Neural progenitor cell (in vitro differentiated cells): ENCODE data around the gene KLHL41. TPM values are rescaled to one million over a fixed set of nuclear protein-coding genes. Genes with fewer than 3 reads are reported as not detected.
"Not testable (repeated sequence)": the region's sequence is repeated elsewhere in the genome, so short reads cannot be mapped to it uniquely, and the experiment has no call there.

ENCODE experiments used
- DNase-seq: peaks from one replicate; pipeline ENCODE4 v3.0.0-alpha.2; 2016; ENCODE audit warnings: low spot score
- H2AFZ ChIP-seq: fragments of 200-600 bp; sonication (generic); replicated peaks from 2 replicates; pipeline ENCODE4 v1.6.1; 2016; ENCODE audit warnings: antibody characterized with exemption
- H3F3A ChIP-seq: fragments of 200-600 bp; sonication (generic); 2 replicates; pipeline ENCODE4 v1.6.1; 2016; ENCODE audit warnings: antibody characterized with exemption, low read depth
- H3K27ac ChIP-seq: fragments of 200-600 bp; sonication (generic); 2 replicates; pipeline ENCODE4 v1.5.1; 2016; ENCODE audit warnings: mild to moderate bottlenecking
- H3K27me3 ChIP-seq: fragments of 200-600 bp; sonication (generic); 2 replicates; pipeline ENCODE4 v1.6.1; 2016; ENCODE audit warnings: mild to moderate bottlenecking, moderate library complexity
- H3K36me3 ChIP-seq: fragments of 200-600 bp; sonication (generic); 2 replicates; pipeline ENCODE4 v1.5.1; 2016
- H3K4me1 ChIP-seq: fragments of 200-600 bp; sonication (generic); 2 replicates; pipeline ENCODE4 v1.6.1; 2016; ENCODE audit warnings: mixed run types
- H3K4me2 ChIP-seq: fragments of 200-600 bp; sonication (generic); 2 replicates; pipeline ENCODE4 v1.6.1; 2016
- H3K4me3 ChIP-seq: fragments of 200-600 bp; sonication (generic); 2 replicates; pipeline ENCODE4 v1.5.1; 2016
- H3K79me2 ChIP-seq: fragments of 200-600 bp; sonication (generic); 2 replicates; pipeline ENCODE4 v1.6.1; 2016; ENCODE audit warnings: low read depth
- H3K9ac ChIP-seq: fragments of 200-600 bp; sonication (generic); 2 replicates; pipeline ENCODE4 v1.6.1; 2016
- H3K9me3 ChIP-seq: fragments of 200-600 bp; sonication (generic); 2 replicates; pipeline ENCODE4 v1.5.1; 2016; ENCODE audit warnings: low read depth
- H4K20me1 ChIP-seq: fragments of 200-600 bp; sonication (generic); 2 replicates; pipeline ENCODE4 v1.6.1; 2016; ENCODE audit warnings: low read depth
- H3K27ac Mint-ChIP-seq: 3 replicates; pipeline ENCODE4 v1.8.0; 2021; ENCODE audit warnings: mixed read lengths
- H3K27me3 Mint-ChIP-seq: 2 replicates; pipeline ENCODE4 v1.8.0; 2022; ENCODE audit warnings: low read depth, mild to moderate bottlenecking, inconsistent platforms, moderate library complexity, mixed read lengths; ENCODE audit not compliant: insufficient read depth
- H3K36me3 Mint-ChIP-seq: 3 replicates; pipeline ENCODE4 v1.8.0; 2021; ENCODE audit warnings: mixed read lengths
- H3K4me1 Mint-ChIP-seq: 3 replicates; pipeline ENCODE4 v1.8.0; 2021; ENCODE audit warnings: mixed read lengths
- H3K4me3 Mint-ChIP-seq: 3 replicates; pipeline ENCODE4 v1.8.0; 2021; ENCODE audit warnings: mild to moderate bottlenecking, moderate library complexity, mixed read lengths
- H3K9me3 Mint-ChIP-seq: 3 replicates; pipeline ENCODE4 v1.8.0; 2020; ENCODE audit warnings: mixed read lengths
- EZH2 ChIP-seq: fragments of 200-600 bp; sonication (generic); IDR thresholded peaks from 2 replicates; pipeline ENCODE4 v1.6.1; 2017; ENCODE audit warnings: antibody characterized with exemption, mild to moderate bottlenecking, moderate library complexity
- EZH2phosphoT487 ChIP-seq: fragments of 200-600 bp; sonication (generic); IDR thresholded peaks from 2 replicates; pipeline ENCODE4 v1.6.1; 2017; ENCODE audit warnings: antibody characterized with exemption
- total RNA-seq: library from RNA; depleted of rRNA; stranded (reverse); fragments of >200 nt; gene quantifications from 2 replicates; pipeline ENCODE4 v1.2.3, GENCODE V29; 2015; ENCODE audit warnings: low replicate concordance
- TF ChIP-seq, protein P1 (sequence below): fragments of 200-600 bp; sonication (generic); IDR thresholded peaks from 2 replicates; pipeline ENCODE4 v1.5.1; 2017; ENCODE audit warnings: antibody characterized with exemption, mild to moderate bottlenecking

The KLHL41 gene
- total RNA-seq, 1 donor from 2014 or later: 0.06 TPM

DNA sequence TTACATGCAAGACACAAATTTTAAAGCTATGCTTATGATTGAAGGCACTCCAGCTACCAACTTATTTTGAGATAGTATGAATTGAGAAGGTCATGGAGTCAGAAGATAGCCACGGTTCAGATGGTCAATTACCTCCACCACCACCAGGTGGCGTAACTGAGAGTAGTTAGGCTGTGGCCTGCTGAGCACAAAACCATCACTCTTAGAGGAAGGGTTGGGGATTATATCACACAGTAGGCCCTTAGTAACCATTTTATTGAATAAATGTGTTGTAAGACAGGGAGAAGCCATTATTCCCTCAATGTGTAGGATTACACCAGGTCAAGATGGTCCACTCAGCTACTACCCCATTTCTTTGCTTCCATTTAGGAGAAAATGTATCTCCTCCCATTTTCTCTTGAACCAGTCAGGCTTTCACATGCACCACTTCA is 18.8 kb downstream of the KLHL41 start:
- Histone ChIP-seq H3K9me3 (no peaks in the 10 kb centered on the region), H3K36me3 (peaks cover 7% of the 10 kb centered on the region), H3K4me2 (no peak overlapping the region), H3K4me3 (no peak overlapping the region), H3K9ac (no peak overlapping the region), H3K27me3 (no peaks in the 10 kb centered on the region), H3F3A (peaks cover 4% of the 10 kb centered on the region), H3K4me1 (no peaks in the 10 kb centered on the region), H3K79me2 (no peaks in the 10 kb centered on the region), H3K27ac (no peak overlapping the region), H2AFZ (no peak overlapping the region), H4K20me1 (peaks cover 3% of the 10 kb centered on the region)
- TF ChIP-seq EZH2phosphoT487: no peak
- TF ChIP-seq, protein P1, sequence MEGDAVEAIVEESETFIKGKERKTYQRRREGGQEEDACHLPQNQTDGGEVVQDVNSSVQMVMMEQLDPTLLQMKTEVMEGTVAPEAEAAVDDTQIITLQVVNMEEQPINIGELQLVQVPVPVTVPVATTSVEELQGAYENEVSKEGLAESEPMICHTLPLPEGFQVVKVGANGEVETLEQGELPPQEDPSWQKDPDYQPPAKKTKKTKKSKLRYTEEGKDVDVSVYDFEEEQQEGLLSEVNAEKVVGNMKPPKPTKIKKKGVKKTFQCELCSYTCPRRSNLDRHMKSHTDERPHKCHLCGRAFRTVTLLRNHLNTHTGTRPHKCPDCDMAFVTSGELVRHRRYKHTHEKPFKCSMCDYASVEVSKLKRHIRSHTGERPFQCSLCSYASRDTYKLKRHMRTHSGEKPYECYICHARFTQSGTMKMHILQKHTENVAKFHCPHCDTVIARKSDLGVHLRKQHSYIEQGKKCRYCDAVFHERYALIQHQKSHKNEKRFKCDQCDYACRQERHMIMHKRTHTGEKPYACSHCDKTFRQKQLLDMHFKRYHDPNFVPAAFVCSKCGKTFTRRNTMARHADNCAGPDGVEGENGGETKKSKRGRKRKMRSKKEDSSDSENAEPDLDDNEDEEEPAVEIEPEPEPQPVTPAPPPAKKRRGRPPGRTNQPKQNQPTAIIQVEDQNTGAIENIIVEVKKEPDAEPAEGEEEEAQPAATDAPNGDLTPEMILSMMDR: peak; percentile 96
- no peak for TF ChIP-seq EZH2
- Mint-ChIP-seq H3K27ac (no peak overlapping the region), H3K9me3 (no peaks in the 10 kb centered on the region), H3K4me3 (no peak overlapping the region), H3K36me3 (peaks cover 6% of the 10 kb centered on the region), H3K4me1 (peaks cover 15% of the 10 kb centered on the region), H3K27me3 (no peaks in the 10 kb centered on the region)
- peak; percentile 81 for DNase-seq

DNA sequence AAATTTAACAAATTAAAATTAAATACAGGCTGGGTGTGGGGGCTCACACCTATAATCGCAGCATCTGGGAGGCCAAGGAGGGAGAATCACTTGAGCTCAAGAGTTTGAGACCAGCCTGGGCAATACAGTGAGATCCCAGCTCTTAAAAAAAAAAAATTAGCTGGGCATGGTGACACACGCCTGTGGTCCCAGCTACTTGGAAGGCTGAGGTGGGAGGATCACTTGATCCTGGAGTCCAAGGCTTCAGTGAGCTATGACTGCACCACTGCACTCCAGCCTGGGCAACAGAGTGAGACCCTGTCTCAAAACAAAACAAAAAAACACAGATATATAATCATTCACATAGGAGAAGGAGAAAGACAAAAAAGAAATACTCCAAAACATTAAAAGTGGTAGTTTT is 30.0 kb downstream of the KLHL41 start:
- peaks cover 17% of the 10 kb centered on the region for H3K36me3 ChIP-seq
- not testable (repeated sequence) for H2AFZ ChIP-seq, H3F3A ChIP-seq, H3K27me3 ChIP-seq, H3K9me3 ChIP-seq, H3K9ac ChIP-seq, H3K27ac ChIP-seq, H3K4me1 ChIP-seq, H3K36me3 Mint-ChIP-seq, H3K4me2 ChIP-seq, H3K27ac Mint-ChIP-seq, H4K20me1 ChIP-seq, DNase-seq, H3K9me3 Mint-ChIP-seq, H3K4me1 Mint-ChIP-seq, H3K4me3 Mint-ChIP-seq, H3K4me3 ChIP-seq, H3K79me2 ChIP-seq, H3K27me3 Mint-ChIP-seq

DNA sequence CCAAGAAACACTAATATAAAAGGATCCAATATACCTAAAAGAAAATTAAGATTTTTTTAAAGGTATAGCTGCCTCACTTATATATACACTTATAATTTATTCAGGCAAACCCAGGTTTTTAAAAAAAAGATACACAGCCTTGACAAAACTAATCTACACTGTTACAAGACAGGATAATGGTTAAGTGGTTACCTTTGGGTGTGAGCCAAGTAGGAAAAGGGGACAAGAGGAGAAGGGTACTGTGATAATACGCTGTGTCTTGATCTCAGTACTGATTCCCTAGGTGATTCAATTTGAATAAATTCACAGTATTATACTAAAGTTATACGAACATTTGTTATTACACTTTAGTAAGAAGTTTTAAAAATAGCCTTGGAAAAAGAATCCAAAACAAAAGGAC is 30.6 kb downstream of the KLHL41 start:
- Histone ChIP-seq H4K20me1 (no peaks in the 10 kb centered on the region), H3K4me1 (no peaks in the 10 kb centered on the region), H3K79me2 (no peaks in the 10 kb centered on the region), H3K4me3 (no peak overlapping the region), H3K27ac (no peak overlapping the region), H3K36me3 (peaks cover 17% of the 10 kb centered on the region), H3K4me2 (no peak overlapping the region), H2AFZ (no peak overlapping the region), H3K27me3 (no peaks in the 10 kb centered on the region), H3K9ac (no peak overlapping the region), H3K9me3 (no peaks in the 10 kb centered on the region), H3F3A (no peaks in the 10 kb centered on the region)
- Mint-ChIP-seq H3K9me3 (no peaks in the 10 kb centered on the region), H3K36me3 (peaks cover 4% of the 10 kb centered on the region), H3K27ac (no peak overlapping the region), H3K27me3 (no peaks in the 10 kb centered on the region), H3K4me1 (no peaks in the 10 kb centered on the region), H3K4me3 (no peak overlapping the region)
- TF ChIP-seq EZH2phosphoT487 (no peak), EZH2 (no peak)
- TF ChIP-seq, protein P1: no peak
- no peak for DNase-seq

DNA sequence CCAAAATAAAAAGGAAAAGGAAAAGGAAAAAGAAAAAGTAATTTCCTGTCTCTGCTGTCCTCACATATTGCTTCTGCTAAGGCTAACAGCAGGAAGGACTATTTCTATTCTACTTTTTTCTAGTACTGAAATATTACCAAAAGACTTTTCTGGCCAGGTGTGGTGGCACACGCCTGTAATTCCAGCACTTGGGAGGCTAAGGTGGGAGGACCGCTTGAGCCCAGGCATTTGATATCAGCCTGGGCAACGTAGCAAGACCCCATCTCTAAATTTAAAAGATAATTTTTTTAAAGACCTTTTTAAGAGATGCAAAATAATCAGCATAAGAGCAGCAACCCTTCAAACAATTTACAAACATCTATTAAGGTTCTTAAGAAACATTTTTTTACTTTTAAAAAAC is 32.9 kb downstream of the KLHL41 start:
- TF ChIP-seq EZH2: no peak
- TF ChIP-seq, protein P1: no peak
- no peak for TF ChIP-seq EZH2phosphoT487
- peaks cover 1% of the 10 kb centered on the region for H3K36me3 Mint-ChIP-seq

More for the DNA sequence above, 32.9 kb downstream of the KLHL41 start:
- Histone ChIP-seq H3K36me3 (peaks cover 13% of the 10 kb centered on the region), H3K9me3 (no peaks in the 10 kb centered on the region), H4K20me1 (no peaks in the 10 kb centered on the region), H3K79me2 (no peaks in the 10 kb centered on the region), H3K4me1 (no peaks in the 10 kb centered on the region), H3K4me3 (no peak overlapping the region), H3K27me3 (no peaks in the 10 kb centered on the region), H3K27ac (no peak overlapping the region), H3K4me2 (no peak overlapping the region), H3F3A (no peaks in the 10 kb centered on the region), H2AFZ (no peak overlapping the region), H3K9ac (no peak overlapping the region)
- no peaks in the 10 kb centered on the region for H3K9me3 Mint-ChIP-seq
- H3K4me3 Mint-ChIP-seq: no peak overlapping the region
- H3K27me3 Mint-ChIP-seq: no peaks in the 10 kb centered on the region
- H3K4me1 Mint-ChIP-seq: no peaks in the 10 kb centered on the region
- H3K27ac Mint-ChIP-seq: no peak overlapping the region
- no peak for DNase-seq
